Heart right ventricle (tissue), 16 donors: Measurements from ENCODE around the gene MOSPD3. TPM values are rescaled to one million over a fixed set of nuclear protein-coding genes. Genes with fewer than 3 reads are reported as not detected.

ENCODE experiments used
- ATAC-seq, 8 donors: fragments of 200-7000 bp; cut with Tn5 transposase; one replicate each; pipeline ENCODE4 v1.9.1; 2020; ENCODE audit warnings: mild to moderate bottlenecking in 8 of 8, moderate library complexity in 8 of 8, moderate number of reproducible peaks in 1 of 8
- DNase-seq, 2 donors: peaks; one replicate each; pipeline ENCODE4 v3.0.0-alpha.2; 2020
- H3K27ac ChIP-seq, 10 donors: fragments of 200-600 bp; sonication (generic) in 2 of 10; one replicate each; pipeline versions ENCODE4 v1.5.0 to v1.8.0; 2020 to 2022; ENCODE audit warnings: mild to moderate bottlenecking in 3 of 10
- H3K27me3 ChIP-seq, 7 donors: fragments of 200-600 bp; one replicate each; pipeline ENCODE4 v1.8.0; 2021 to 2022; ENCODE audit warnings: mild to moderate bottlenecking in 2 of 7
- H3K36me3 ChIP-seq, 9 donors: fragments of 200-600 bp; sonication (generic) in 1 of 9; one replicate each; pipeline versions ENCODE4 v1.5.0 to v1.8.0; 2020 to 2022; ENCODE audit warnings: mild to moderate bottlenecking in 2 of 9
- H3K4me1 ChIP-seq, 9 donors: fragments of 200-600 bp; sonication (generic) in 1 of 9; one replicate each; pipeline versions ENCODE4 v1.5.0 to v1.8.0; 2020 to 2022; ENCODE audit warnings: mild to moderate bottlenecking in 4 of 9
- H3K4me3 ChIP-seq, 10 donors: fragments of 200-600 bp; sonication (generic) in 2 of 10; one replicate each; pipeline versions ENCODE4 v1.5.0 to v1.8.0; 2020 to 2022; ENCODE audit warnings: mild to moderate bottlenecking in 7 of 10, moderate library complexity in 2 of 10
- H3K9me3 ChIP-seq, 11 donors: fragments of 200-600 bp in 10 of 11; sonication (generic) in 2 of 11; one replicate each; pipeline versions ENCODE4 v1.5.0 to v1.8.0; 2013 to 2022; ENCODE audit warnings: mild to moderate bottlenecking in 2 of 11, control low read depth in 1 of 11, moderate library complexity in 1 of 11
- WGBS, 2 donors: extraction: QIAGEN DNeasy Blood & Tissue Kit; methylation state at CpG; one replicate each; pipeline ENCODE4 v1.1.7; 2013; ENCODE audit warnings: inconsistent platforms in 1 of 2; 5-methylcytosine and 5-hydroxymethylcytosine counted together
- intact Hi-C, 10 donors: fragments of 100-400 bp; cut with DNase I; formaldehyde crosslinking; loops; one replicate each; pipeline versions ENCODE4 v1.11.1 to v1.14.2; 2022
- polyA plus RNA-seq, 2 donors: library from polyadenylated mRNA; stranded (reverse); fragments of 200-250 nt; gene quantifications; one replicate each; pipeline ENCODE4 v1.2.3, GENCODE V29; 2013
- total RNA-seq, 10 donors: library from RNA; stranded (reverse); fragmentation: NEBNext Ultra II Directional in 3 of 10; extraction: Animal tissue kit (Norgen Biotek cat#: 25700) in 3 of 10; gene quantifications; one replicate each; pipeline versions ENCODE4 v1.2.1 to v1.2.4, GENCODE V29; 2021 to 2023
- TF ChIP-seq, protein P1 (sequence below), 9 donors: fragments of 200-600 bp; sonication (generic) in 2 of 9; IDR thresholded peaks; one replicate each; pipeline versions ENCODE4 v1.5.0 to v1.8.0; 2021 to 2022; ENCODE audit warnings: antibody characterized with exemption in 9 of 9, mild to moderate bottlenecking in 5 of 9, moderate library complexity in 1 of 9
- donor health status: Arrhythmogenic right ventricular cardiomyopathy.
- donor health status: ischemic (EF 13 %, LVEDD 7.1; RV severe dilation, severe dysfunction).
- donor health status: healthy with polysubstance abuse.
- donor health status: DM: no; HTN: yes; CAD: no.
- donor health status: DM: no; HTN: no; CAD: no.
- donor health status: ischemic (EF 25% LVEDD 6.9; RV normal size, moderate dysfunction).
- donor health status: ischemic (EF 25% LVEDD 5.7; RV mildly dilated, moderate dysfunction).
- donor health status: healthy.
- donor health status: DM: yes; HTN: yes; CAD: no.
- donor health status: Ischemic cardiomyopathy.
- donor health status: ischemic (EF 35%, LVEDD 5.7; RV mildly dilated, moderate dysfunction).
- donor health status: nonischemic (EF 11% LVEDD 7.7; RV severe dilation, severe dysfunction).
- donor health status: DM: yes; HTN: yes; CAD: no.
- donor health status: PGD.
- donor health status: ischemic (EF 29% LVEDD 5.4; RV normal size, mild dysfunction).
- donor health status: nonischemic (EF 23%, LVEDD 6.1; RV moderate dilation, normal function).

Gene MOSPD3
- total and polyA plus RNA-seq, 12 donors: 8.0 to 12.6 (median 10.9) TPM

- Histone ChIP-seq H3K27ac (no peak overlapping the region), H3K36me3 (peaks cover 4 to 70% (median 55%) of the 10 kb centered on the region in 9 donors), H3K9me3 (no peaks in the 10 kb centered on the region), H3K4me1 (peaks cover 0 to 16% (median 10%) of the 10 kb centered on the region in 9 donors), H3K27me3 (peaks cover 0 to 17% (median 0%) of the 10 kb centered on the region in 7 donors), H3K4me3 (no peak overlapping the region)
- ATAC-seq (no peak), DNase-seq (no peak)
- 94% methylated on average over 44 of the region's 44 CpGs for WGBS, 2 donors
- intact Hi-C loops: no loop called here
- TF ChIP-seq, protein P1, sequence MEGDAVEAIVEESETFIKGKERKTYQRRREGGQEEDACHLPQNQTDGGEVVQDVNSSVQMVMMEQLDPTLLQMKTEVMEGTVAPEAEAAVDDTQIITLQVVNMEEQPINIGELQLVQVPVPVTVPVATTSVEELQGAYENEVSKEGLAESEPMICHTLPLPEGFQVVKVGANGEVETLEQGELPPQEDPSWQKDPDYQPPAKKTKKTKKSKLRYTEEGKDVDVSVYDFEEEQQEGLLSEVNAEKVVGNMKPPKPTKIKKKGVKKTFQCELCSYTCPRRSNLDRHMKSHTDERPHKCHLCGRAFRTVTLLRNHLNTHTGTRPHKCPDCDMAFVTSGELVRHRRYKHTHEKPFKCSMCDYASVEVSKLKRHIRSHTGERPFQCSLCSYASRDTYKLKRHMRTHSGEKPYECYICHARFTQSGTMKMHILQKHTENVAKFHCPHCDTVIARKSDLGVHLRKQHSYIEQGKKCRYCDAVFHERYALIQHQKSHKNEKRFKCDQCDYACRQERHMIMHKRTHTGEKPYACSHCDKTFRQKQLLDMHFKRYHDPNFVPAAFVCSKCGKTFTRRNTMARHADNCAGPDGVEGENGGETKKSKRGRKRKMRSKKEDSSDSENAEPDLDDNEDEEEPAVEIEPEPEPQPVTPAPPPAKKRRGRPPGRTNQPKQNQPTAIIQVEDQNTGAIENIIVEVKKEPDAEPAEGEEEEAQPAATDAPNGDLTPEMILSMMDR (IDR thresholded peaks at IDR 0.05): no peak
Measured at GRCh38 chr7:100574362-100575205, 37.8 kb upstream of the MOSPD3 start.

GRCh38 chr7:100575206-100575631 lies 37.1 kb upstream of the MOSPD3 start:
- DNase-seq (no peak), ATAC-seq (no peak)
- no peak overlapping the region for H3K27ac ChIP-seq
- H3K4me1 ChIP-seq: peaks cover 0 to 10% (median 4%) of the 10 kb centered on the region in 9 donors
- peaks cover 0 to 11% (median 0%) of the 10 kb centered on the region in 7 donors for H3K27me3 ChIP-seq
- no peak overlapping the region for H3K4me3 ChIP-seq
- TF ChIP-seq, protein P1 (IDR thresholded peaks at IDR 0.05): no peak
- no peaks in the 10 kb centered on the region for H3K9me3 ChIP-seq
- intact Hi-C loops: no loop called here
- WGBS, 2 donors: 74 to 82% methylated on average over 14 of the region's 14 CpGs
- H3K36me3 ChIP-seq: peaks cover 4 to 76% (median 61%) of the 10 kb centered on the region in 9 donors

DNA sequence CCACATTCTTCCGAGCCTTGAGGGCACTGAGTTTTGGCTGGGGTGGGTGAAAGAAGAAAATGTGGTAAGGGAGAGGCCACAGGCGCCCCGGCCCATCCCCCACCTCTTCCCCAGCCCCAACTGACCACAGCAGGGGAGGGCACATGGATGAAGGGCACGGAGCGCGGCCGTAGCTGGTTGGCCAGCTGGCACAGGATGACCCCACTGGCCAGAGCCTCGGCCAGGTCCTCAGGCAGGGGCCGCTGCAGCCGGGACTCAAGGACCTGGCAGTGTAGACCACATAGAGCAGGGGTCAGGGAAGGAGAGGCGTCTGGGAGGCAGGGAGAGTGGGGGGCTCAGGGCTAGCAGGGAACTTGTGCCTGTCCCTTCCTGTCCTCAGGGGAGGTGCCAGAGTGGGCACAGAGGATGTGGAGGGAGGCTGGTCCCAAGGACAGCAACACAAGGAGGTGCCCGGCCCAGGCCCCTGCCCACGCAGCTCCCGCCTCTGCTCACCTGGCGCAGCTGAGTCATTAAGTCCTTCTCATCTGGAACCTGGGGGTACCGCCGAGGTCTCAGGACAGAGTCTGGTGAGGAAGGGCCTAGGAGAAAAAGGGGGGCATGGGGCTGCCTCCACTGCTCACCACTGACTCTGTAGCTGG lies 36.5 kb upstream of the MOSPD3 start:
- DNase-seq: no peak
- intact Hi-C loops: no loop called here
- no peaks in the 10 kb centered on the region for H3K9me3 ChIP-seq

DNA sequence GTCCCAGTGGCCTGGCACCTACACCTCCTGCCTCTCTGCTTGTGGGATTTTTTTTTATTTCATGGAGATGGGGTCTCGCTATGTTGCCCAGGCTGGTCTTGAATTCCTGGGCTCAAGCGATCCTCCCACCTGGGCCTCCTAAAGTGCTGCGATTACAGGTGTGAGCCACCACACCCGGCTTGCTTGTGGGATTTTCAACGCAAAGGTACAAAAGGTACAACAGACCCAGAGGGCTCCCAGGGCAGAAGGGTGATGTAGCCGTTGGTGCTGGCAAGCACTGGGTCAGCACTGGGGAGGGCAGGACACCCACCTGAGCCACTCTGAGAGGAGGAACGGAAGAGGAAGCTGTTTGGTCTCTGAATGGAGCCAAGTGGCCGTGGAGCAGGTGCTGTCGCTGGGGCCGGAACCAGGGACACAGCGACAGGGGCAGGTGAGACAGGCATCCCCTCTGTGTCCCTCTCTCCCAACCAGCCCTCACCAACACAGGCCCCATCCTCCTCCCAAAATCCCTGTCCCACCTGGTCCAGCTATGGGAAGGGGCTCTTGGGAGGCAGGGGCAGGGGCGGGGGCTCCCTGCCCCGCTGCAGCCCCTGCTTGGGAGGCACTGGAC lies 35.9 kb upstream of the MOSPD3 start:
- TF ChIP-seq, protein P1 (IDR thresholded peaks at IDR 0.05): no peak
- H3K36me3 ChIP-seq: peaks cover 4 to 87% (median 71%) of the 10 kb centered on the region in 9 donors
- DNase-seq: no peak

More for the DNA sequence above, 36.5 kb upstream of the MOSPD3 start:
- Histone ChIP-seq H3K4me1 (peaks cover 0 to 3% (median 0%) of the 10 kb centered on the region in 9 donors), H3K27me3 (peaks cover 0 to 4% (median 0%) of the 10 kb centered on the region in 7 donors), H3K4me3 (no peak overlapping the region), H3K36me3 (peaks cover 4 to 81% (median 65%) of the 10 kb centered on the region in 9 donors), H3K27ac (no peak overlapping the region)
- WGBS, 2 donors: 91% methylated on average over 17 of the region's 17 CpGs
- ATAC-seq: no peak
- TF ChIP-seq, protein P1 (IDR thresholded peaks at IDR 0.05): no peak

More for the DNA sequence above, 35.9 kb upstream of the MOSPD3 start:
- Histone ChIP-seq H3K9me3 (no peaks in the 10 kb centered on the region), H3K4me3 (no peak overlapping the region), H3K27ac (no peak overlapping the region), H3K27me3 (no peaks in the 10 kb centered on the region), H3K4me1 (no peaks in the 10 kb centered on the region)
- WGBS, 2 donors: 92 to 95% methylated on average over 13 of the region's 13 CpGs
- ATAC-seq: no peak
- intact Hi-C loops: no loop called here
